Loucy (cell line): ENCODE results near the gene L3MBTL4.

Experiments used
- CTCF ChIP-seq: fragments of 200-600 bp; sonication (generic); conservative IDR thresholded peaks from 2 replicates; pipeline ENCODE4 v1.5.1; 2014; ENCODE audit warnings: mild to moderate bottlenecking, antibody characterized with exemption, low read length
- EZH2phosphoT487 ChIP-seq: fragments of 200-600 bp; IDR thresholded peaks from 2 replicates; pipeline ENCODE4 v1.6.1; 2018; ENCODE audit warnings: antibody characterized with exemption, mild to moderate bottlenecking, moderate library complexity, borderline replicate concordance

- TF ChIP-seq CTCF (no peak), EZH2phosphoT487 (no peak)
Observed at GRCh38 chr18:6437937-6438818, 23.5 kb upstream of the L3MBTL4 start.
